Calu3 (cell line): Measurements from ENCODE around the gene PIK3R2. TPM values are rescaled to one million over a fixed set of nuclear protein-coding genes. Genes with fewer than 3 reads are reported as not detected.
A peak's percentile ranks its signal among the peaks of the same experiment; 100 is the strongest.

Source experiments
- BruUV-seq: library from RNA; stranded (reverse); fragments of 400-500 nt; replicated peaks from 2 replicates; lab custom pipeline; 2021; lab: Mats Ljungman, UMichigan
- CTCF ChIA-PET: fragments of 300-600 bp; sonication (Branson Sonifier 250); formaldehyde crosslinking; loops from one replicate; lab custom pipeline; 2022; ENCODE audit warnings: antibody characterized with exemption; lab: Charles Lee
- DNase-seq: peaks from one replicate; pipeline ENCODE4 v3.0.0; 2022
- H3K27ac Mint-ChIP-seq: one replicate; pipeline ENCODE4 v1.8.0; 2022; ENCODE audit warnings: mixed read lengths; ENCODE audit not compliant: unreplicated experiment
- H3K27me3 Mint-ChIP-seq: one replicate; pipeline ENCODE4 v1.8.0; 2022; ENCODE audit warnings: mixed read lengths; ENCODE audit not compliant: unreplicated experiment
- H3K36me3 Mint-ChIP-seq: one replicate; pipeline ENCODE4 v1.8.0; 2022; ENCODE audit warnings: mild to moderate bottlenecking, moderate library complexity, mixed read lengths; ENCODE audit not compliant: insufficient read depth, unreplicated experiment
- H3K4me1 Mint-ChIP-seq: one replicate; pipeline ENCODE4 v1.8.0; 2022; ENCODE audit warnings: mild to moderate bottlenecking, low read depth, mixed read lengths; ENCODE audit not compliant: unreplicated experiment
- H3K4me3 Mint-ChIP-seq: one replicate; pipeline ENCODE4 v1.8.0; 2022; ENCODE audit warnings: mild to moderate bottlenecking, low read depth, moderate library complexity, mixed read lengths; ENCODE audit not compliant: unreplicated experiment
- H3K9me3 Mint-ChIP-seq: one replicate; pipeline ENCODE4 v1.8.0; 2022; ENCODE audit warnings: low read depth, mixed read lengths; ENCODE audit not compliant: unreplicated experiment
- intact Hi-C: fragments of 100-400 bp; cut with micrococcal nuclease; formaldehyde crosslinking; loops from one replicate; pipeline ENCODE4 v1.10.0; 2022; ENCODE audit not compliant: unreplicated experiment
- total RNA-seq: library from RNA; stranded (reverse); gene quantifications from 2 replicates; pipeline ENCODE4 v1.2.3, GENCODE V29; 2022
- TF ChIP-seq, protein P1 (sequence below): fragments of 200-600 bp; IDR thresholded peaks from one replicate; pipeline ENCODE4 v1.8.0; 2022; ENCODE audit warnings: antibody characterized with exemption; ENCODE audit not compliant: unreplicated experiment

The PIK3R2 gene
- total RNA-seq, 1 experiment from 2014 or later, result 23.2 TPM

DNA sequence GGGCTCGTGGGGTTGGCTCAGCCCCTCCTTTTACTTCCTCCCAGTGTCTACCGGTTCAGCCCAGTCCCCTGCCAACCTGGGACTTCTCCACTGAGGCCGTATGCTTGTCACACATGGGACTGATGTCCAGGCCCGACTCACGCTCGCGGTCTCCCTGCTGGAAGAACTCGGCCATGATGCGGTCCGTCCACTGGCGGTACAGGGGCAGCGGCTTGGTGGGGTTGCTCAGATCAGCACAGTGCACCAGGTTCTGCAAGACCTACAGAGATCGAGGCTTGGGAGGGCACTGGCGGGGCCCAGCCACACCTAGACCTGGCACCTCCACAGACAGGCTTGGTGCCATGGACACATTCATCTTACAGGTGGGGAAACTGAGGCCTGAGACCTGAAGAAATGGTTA is 58.7 kb downstream of the PIK3R2 start:
- no peak for DNase-seq
- no peaks in the 10 kb centered on the region for H3K9me3 Mint-ChIP-seq
- no peaks in the 10 kb centered on the region for H3K4me1 Mint-ChIP-seq
- TF ChIP-seq, protein P1, sequence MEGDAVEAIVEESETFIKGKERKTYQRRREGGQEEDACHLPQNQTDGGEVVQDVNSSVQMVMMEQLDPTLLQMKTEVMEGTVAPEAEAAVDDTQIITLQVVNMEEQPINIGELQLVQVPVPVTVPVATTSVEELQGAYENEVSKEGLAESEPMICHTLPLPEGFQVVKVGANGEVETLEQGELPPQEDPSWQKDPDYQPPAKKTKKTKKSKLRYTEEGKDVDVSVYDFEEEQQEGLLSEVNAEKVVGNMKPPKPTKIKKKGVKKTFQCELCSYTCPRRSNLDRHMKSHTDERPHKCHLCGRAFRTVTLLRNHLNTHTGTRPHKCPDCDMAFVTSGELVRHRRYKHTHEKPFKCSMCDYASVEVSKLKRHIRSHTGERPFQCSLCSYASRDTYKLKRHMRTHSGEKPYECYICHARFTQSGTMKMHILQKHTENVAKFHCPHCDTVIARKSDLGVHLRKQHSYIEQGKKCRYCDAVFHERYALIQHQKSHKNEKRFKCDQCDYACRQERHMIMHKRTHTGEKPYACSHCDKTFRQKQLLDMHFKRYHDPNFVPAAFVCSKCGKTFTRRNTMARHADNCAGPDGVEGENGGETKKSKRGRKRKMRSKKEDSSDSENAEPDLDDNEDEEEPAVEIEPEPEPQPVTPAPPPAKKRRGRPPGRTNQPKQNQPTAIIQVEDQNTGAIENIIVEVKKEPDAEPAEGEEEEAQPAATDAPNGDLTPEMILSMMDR, result no peak
- no TSS peak for BruUV-seq
- no peaks in the 10 kb centered on the region for H3K36me3 Mint-ChIP-seq
- peak overlapping the region; percentile 33 for H3K27ac Mint-ChIP-seq
- peaks cover 26% of the 10 kb centered on the region for H3K27me3 Mint-ChIP-seq
- intact Hi-C loops, result no loop called here
- H3K4me3 Mint-ChIP-seq, result no peak overlapping the region
- CTCF ChIA-PET, result no interaction called here

DNA sequence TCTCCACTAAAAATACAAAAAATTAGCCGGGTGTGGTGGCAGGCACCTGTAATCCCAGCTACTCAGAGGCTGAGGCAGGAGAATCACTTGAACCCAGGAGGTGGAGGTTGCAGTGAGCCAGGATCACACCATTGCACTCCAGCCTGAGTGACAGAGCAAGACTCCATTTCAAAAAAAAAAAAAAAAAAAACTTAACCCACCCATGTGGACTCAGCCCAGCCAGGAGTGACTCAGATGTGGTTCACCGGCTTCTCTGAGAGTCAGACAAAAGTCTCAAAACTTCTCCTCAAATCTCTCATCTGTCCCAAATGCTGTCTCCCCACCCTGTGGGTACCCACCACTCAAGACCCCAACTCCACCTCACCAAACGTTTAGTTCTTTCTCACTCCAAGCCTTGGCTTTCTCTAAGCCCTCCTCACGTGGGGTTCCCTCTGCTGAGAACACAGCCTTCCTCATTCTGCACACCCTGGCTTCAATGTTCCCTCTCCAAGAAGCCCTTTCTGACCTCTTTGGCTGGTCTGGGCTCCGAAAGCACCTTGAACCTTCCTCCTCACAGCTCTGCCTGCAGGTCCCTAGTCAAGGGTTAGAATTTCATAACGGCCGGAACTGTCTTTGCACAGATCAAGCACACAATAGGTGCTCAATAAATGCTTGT is 61.9 kb downstream of the PIK3R2 start:
- H3K27me3 Mint-ChIP-seq, result peaks cover 32% of the 10 kb centered on the region

DNA sequence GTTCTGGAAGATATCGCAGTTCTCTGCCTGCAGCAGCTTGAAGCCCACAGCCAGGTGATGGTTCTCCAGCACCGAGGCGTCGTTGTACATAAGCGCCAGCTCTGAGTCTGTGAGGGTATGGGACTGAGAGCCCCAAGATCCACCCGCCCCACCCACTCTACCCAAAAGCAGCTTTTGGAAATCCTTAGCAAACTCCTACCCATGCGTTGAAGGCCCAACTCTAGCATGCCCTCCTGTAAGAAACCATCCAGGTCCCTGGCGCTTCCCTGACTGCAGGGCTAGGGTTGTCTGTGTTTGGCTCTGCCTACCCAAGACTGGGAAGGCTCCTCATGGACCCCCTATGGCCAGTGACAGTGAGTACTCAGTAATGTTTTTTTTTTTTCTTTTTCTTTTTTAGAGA is 63.8 kb downstream of the PIK3R2 start:
- intact Hi-C loops, result no loop called here
- Mint-ChIP-seq H3K4me3 (no peak overlapping the region), H3K36me3 (no peaks in the 10 kb centered on the region), H3K9me3 (no peaks in the 10 kb centered on the region), H3K4me1 (no peaks in the 10 kb centered on the region), H3K27ac (no peak overlapping the region), H3K27me3 (peaks cover 26% of the 10 kb centered on the region)
- CTCF ChIA-PET, result no interaction called here
- no TSS peak for BruUV-seq
- TF ChIP-seq, protein P1, result no peak
- no peak for DNase-seq

More for the DNA sequence above, 61.9 kb downstream of the PIK3R2 start:
- TF ChIP-seq, protein P1, result no peak
- Mint-ChIP-seq H3K27ac (no peak overlapping the region), H3K4me3 (no peak overlapping the region), H3K36me3 (no peaks in the 10 kb centered on the region), H3K9me3 (no peaks in the 10 kb centered on the region), H3K4me1 (no peaks in the 10 kb centered on the region)
- CTCF ChIA-PET, result interaction anchor here (0.7 kb wide), 1 partner anchor 10 kb away, joined by 3 read pairs; no protein-coding TSS in a partner anchor
- BruUV-seq, result no TSS peak
- no peak for DNase-seq
- intact Hi-C loops, result no loop called here

- DNase-seq, result no peak
- TF ChIP-seq, protein P1, result no peak
- H3K27ac Mint-ChIP-seq, result no peak overlapping the region
- no peaks in the 10 kb centered on the region for H3K4me1 Mint-ChIP-seq
- intact Hi-C loops, result no loop called here
- H3K4me3 Mint-ChIP-seq, result no peak overlapping the region
- BruUV-seq, result no TSS peak
- CTCF ChIA-PET, result no interaction called here
- no peaks in the 10 kb centered on the region for H3K36me3 Mint-ChIP-seq
- H3K27me3 Mint-ChIP-seq, result peaks cover 24% of the 10 kb centered on the region
- H3K9me3 Mint-ChIP-seq, result no peaks in the 10 kb centered on the region
These were observed 65.2 kb downstream of the PIK3R2 start for GRCh38 chr19:18218159-18218558.
